Measurements from ENCODE around the gene ICE2. TPM values are rescaled to one million over a fixed set of nuclear protein-coding genes. Genes with fewer than 3 reads are reported as not detected.

The ICE2 gene
- total RNA-seq, 1 experiment from 2014 or later, result 62.8 TPM

DNA sequence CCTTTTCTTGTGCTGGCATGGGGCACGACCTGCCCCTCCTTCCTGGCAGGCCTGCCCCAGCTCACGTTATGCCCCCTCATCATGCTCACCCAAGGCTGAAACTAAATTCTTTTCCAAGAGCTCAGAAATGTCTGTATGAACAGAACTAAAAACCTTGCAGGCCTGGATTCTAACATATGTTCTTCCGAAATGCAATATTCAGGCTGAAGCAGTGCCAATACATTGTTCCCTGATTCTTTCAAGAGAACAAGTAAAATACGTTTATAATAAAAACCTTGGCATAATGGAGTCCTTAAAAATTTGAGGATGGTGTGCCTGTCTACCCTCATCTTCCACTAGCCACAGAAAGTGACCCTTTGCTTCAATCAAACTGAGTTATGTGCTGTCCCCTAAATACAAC lies 48.5 kb upstream of the ICE2 start:
- no peak overlapping the region for H3K9ac ChIP-seq (ENCODE audit: low read length)
- no peak for DNase-seq (ENCODE audit: low read depth, low spot score)
- no peaks in the 10 kb centered on the region for H3K4me1 ChIP-seq (ENCODE audit: control insufficient read depth in 1 of 2, insufficient read depth in 2 of 2, low read length in 2 of 2)
- H3K36me3 ChIP-seq (ENCODE audit: control insufficient read depth in 1 of 2, insufficient read depth in 2 of 2, low read length in 2 of 2), result no peaks in the 10 kb centered on the region
- ATAC-seq, result no peak
- H3K9me2 ChIP-seq (ENCODE audit: insufficient read depth), result no peaks in the 10 kb centered on the region
- no peak overlapping the region for H3K4me3 ChIP-seq (replicated peaks in 1 of 2; ENCODE audit: low read depth in 1 of 2, low read length in 2 of 2)
- no peak overlapping the region for H3K4me2 ChIP-seq (ENCODE audit: low read length)
- H4K20me1 ChIP-seq (ENCODE audit: insufficient read depth), result no peaks in the 10 kb centered on the region
- BruUV-seq (replicated peaks), result no TSS peak
- no peaks in the 10 kb centered on the region for H3K79me2 ChIP-seq (ENCODE audit: insufficient read depth, low read length)
- RAD21 ChIA-PET (ENCODE audit: low non-redundant PET in 1 of 2, low total read pairs in 2 of 2, uncharacterized antibody in 2 of 2, unreplicated experiment in 2 of 2), result no interaction called here
- CTCF ChIA-PET, result no interaction called here
- no peaks in the 10 kb centered on the region for H3K9me3 ChIP-seq (ENCODE audit: control insufficient read depth in 1 of 2, insufficient read depth in 1 of 2, low read depth in 1 of 2, low read length in 2 of 2)
- TF ChIP-seq EZH2phosphoT487 (IDR thresholded peaks at IDR 0.05; ENCODE audit: borderline replicate concordance), result no peak
- no peak for TF ChIP-seq CEBPB (IDR thresholded peaks at IDR 0.05; ENCODE audit: low read depth)
- TF ChIP-seq EGR1 (IDR thresholded peaks at IDR 0.05; ENCODE audit: low read depth), result no peak
- TF ChIP-seq ELF1 (IDR thresholded peaks at IDR 0.05; ENCODE audit: borderline replicate concordance, low read depth), result no peak
- TF ChIP-seq FOSL1 (IDR thresholded peaks at IDR 0.05; ENCODE audit: low read depth), result no peak
- TF ChIP-seq SP1 (IDR thresholded peaks at IDR 0.05; ENCODE audit: low read depth), result no peak
- H3K27me3 ChIP-seq (ENCODE audit: insufficient read depth, low read length), result no peaks in the 10 kb centered on the region
- POLR2A ChIA-PET, result no interaction called here
- H3K27ac ChIP-seq (ENCODE audit: low read depth, low read length), result no peak overlapping the region
- intact Hi-C loops (cut with micrococcal nuclease), result loop anchor here (10.0 kb wide), 3 partner anchors 773 to 833 kb away; no protein-coding TSS in a partner anchor
- no peak overlapping the region for H2AFZ ChIP-seq (ENCODE audit: low read depth, low read length, poor library complexity, severe bottlenecking)

DNA sequence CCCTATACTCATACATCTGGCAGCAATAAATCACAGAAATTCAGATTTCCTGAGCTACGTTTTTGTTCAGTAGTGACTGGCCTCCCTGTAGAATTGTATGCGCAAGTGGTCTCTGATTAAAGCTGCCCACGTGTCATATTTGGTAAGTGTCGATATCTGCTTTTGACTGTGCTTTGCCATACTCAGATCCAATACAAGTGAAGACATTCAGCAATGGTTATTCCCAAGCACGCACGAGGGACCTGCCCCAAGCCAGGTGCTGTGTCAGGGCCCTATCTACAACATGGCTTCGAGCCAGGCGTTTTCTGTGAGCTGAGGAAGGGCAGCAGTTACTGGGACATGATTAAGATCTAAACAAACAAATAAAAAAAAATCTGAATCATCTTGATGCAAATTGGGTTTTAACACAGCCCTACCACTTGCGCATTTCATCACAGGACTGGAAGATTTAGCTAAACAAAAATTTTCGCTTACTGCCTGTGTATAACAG lies 47.2 kb upstream of the ICE2 start:
- Histone ChIP-seq H3K9ac (ENCODE audit: low read length) (no peak overlapping the region), H3K79me2 (ENCODE audit: insufficient read depth, low read length) (no peaks in the 10 kb centered on the region), H3K4me3 (replicated peaks in 1 of 2; ENCODE audit: low read depth in 1 of 2, low read length in 2 of 2) (no peak overlapping the region), H4K20me1 (ENCODE audit: insufficient read depth) (no peaks in the 10 kb centered on the region), H3K4me2 (ENCODE audit: low read length) (no peak overlapping the region), H3K9me3 (ENCODE audit: control insufficient read depth in 1 of 2, insufficient read depth in 1 of 2, low read depth in 1 of 2, low read length in 2 of 2) (no peaks in the 10 kb centered on the region), H3K27ac (ENCODE audit: low read depth, low read length) (no peak overlapping the region), H3K36me3 (ENCODE audit: control insufficient read depth in 1 of 2, insufficient read depth in 2 of 2, low read length in 2 of 2) (no peaks in the 10 kb centered on the region), H2AFZ (ENCODE audit: low read depth, low read length, poor library complexity, severe bottlenecking) (no peak overlapping the region), H3K27me3 (ENCODE audit: insufficient read depth, low read length) (no peaks in the 10 kb centered on the region), H3K4me1 (ENCODE audit: control insufficient read depth in 1 of 2, insufficient read depth in 2 of 2, low read length in 2 of 2) (no peaks in the 10 kb centered on the region), H3K9me2 (ENCODE audit: insufficient read depth) (no peaks in the 10 kb centered on the region)
- intact Hi-C loops (cut with micrococcal nuclease), result loop anchor here (10.0 kb wide), 3 partner anchors 771 to 831 kb away; no protein-coding TSS in a partner anchor
- no peak for TF ChIP-seq CEBPB (IDR thresholded peaks at IDR 0.05; ENCODE audit: low read depth)
- no peak for TF ChIP-seq ELF1 (IDR thresholded peaks at IDR 0.05; ENCODE audit: borderline replicate concordance, low read depth)
- no peak for TF ChIP-seq ZFX (IDR thresholded peaks at IDR 0.05)
- TF ChIP-seq POLR2AphosphoS5 (IDR thresholded peaks at IDR 0.05; ENCODE audit: low read depth, low read length), result no peak
- TF ChIP-seq, protein P1, sequence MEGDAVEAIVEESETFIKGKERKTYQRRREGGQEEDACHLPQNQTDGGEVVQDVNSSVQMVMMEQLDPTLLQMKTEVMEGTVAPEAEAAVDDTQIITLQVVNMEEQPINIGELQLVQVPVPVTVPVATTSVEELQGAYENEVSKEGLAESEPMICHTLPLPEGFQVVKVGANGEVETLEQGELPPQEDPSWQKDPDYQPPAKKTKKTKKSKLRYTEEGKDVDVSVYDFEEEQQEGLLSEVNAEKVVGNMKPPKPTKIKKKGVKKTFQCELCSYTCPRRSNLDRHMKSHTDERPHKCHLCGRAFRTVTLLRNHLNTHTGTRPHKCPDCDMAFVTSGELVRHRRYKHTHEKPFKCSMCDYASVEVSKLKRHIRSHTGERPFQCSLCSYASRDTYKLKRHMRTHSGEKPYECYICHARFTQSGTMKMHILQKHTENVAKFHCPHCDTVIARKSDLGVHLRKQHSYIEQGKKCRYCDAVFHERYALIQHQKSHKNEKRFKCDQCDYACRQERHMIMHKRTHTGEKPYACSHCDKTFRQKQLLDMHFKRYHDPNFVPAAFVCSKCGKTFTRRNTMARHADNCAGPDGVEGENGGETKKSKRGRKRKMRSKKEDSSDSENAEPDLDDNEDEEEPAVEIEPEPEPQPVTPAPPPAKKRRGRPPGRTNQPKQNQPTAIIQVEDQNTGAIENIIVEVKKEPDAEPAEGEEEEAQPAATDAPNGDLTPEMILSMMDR (IDR thresholded peaks at IDR 0.05 in 2 of 3, conservative IDR thresholded peaks at IDR 0.05 in 1 of 3; ENCODE audit: borderline replicate concordance in 1 of 3, insufficient read depth in 1 of 3, low read depth in 2 of 3, low read length in 2 of 3), result no peak
- no peak for TF ChIP-seq SP1 (IDR thresholded peaks at IDR 0.05; ENCODE audit: low read depth)
- no peak for TF ChIP-seq TCF7L2 (IDR thresholded peaks at IDR 0.05; ENCODE audit: borderline replicate concordance, extremely low read depth, insufficient read depth, insufficient read length)
- TF ChIP-seq EZH2phosphoT487 (IDR thresholded peaks at IDR 0.05; ENCODE audit: borderline replicate concordance), result no peak
- no peak for TF ChIP-seq FOSL1 (IDR thresholded peaks at IDR 0.05; ENCODE audit: low read depth)
- TF ChIP-seq YY1 (IDR thresholded peaks at IDR 0.05; ENCODE audit: extremely low read depth, insufficient replicate concordance, low read depth, low read length), result no peak
- TF ChIP-seq, protein P2, sequence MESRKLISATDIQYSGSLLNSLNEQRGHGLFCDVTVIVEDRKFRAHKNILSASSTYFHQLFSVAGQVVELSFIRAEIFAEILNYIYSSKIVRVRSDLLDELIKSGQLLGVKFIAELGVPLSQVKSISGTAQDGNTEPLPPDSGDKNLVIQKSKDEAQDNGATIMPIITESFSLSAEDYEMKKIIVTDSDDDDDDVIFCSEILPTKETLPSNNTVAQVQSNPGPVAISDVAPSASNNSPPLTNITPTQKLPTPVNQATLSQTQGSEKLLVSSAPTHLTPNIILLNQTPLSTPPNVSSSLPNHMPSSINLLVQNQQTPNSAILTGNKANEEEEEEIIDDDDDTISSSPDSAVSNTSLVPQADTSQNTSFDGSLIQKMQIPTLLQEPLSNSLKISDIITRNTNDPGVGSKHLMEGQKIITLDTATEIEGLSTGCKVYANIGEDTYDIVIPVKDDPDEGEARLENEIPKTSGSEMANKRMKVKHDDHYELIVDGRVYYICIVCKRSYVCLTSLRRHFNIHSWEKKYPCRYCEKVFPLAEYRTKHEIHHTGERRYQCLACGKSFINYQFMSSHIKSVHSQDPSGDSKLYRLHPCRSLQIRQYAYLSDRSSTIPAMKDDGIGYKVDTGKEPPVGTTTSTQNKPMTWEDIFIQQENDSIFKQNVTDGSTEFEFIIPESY (IDR thresholded peaks at IDR 0.05; ENCODE audit: extremely low read depth, insufficient replicate concordance, low read length), result no peak
- ChIA-PET RAD21 (ENCODE audit: low non-redundant PET in 1 of 2, low total read pairs in 2 of 2, uncharacterized antibody in 2 of 2, unreplicated experiment in 2 of 2) (no interaction called here), POLR2A (no interaction called here), CTCF (no interaction called here)
- DNase-seq (ENCODE audit: low read depth, low spot score), result no peak
- ATAC-seq, result no peak
- BruUV-seq (replicated peaks), result no TSS peak

Data from HCT116 (cell line).